Caco-2 (cell line): ENCODE data around the gene TLE5. TPM values are rescaled to one million over a fixed set of nuclear protein-coding genes. Genes with fewer than 3 reads are reported as not detected.
A peak's percentile ranks its signal among the peaks of the same experiment; 100 is the strongest.
"Not testable (repeated sequence)": the region's sequence is repeated elsewhere in the genome, so short reads cannot be mapped to it uniquely, and the experiment has no call there.

ENCODE experiments used
- BruUV-seq: library from RNA; stranded (reverse); fragments of 400-500 nt; replicated peaks from 2 replicates; lab custom pipeline; 2021; lab: Mats Ljungman, UMichigan
- CTCF ChIA-PET: fragments of 300-600 bp; sonication (Branson Sonifier 250); formaldehyde crosslinking; loops from one replicate; lab custom pipeline; 2022; ENCODE audit warnings: antibody characterized with exemption; lab: Charles Lee
- POLR2A ChIA-PET: fragments of 300-600 bp; sonication (Branson Sonifier 250); formaldehyde crosslinking; loops from one replicate; lab custom pipeline; 2022; ENCODE audit warnings: antibody characterized with exemption; lab: Charles Lee
- DNase-seq, 2 experiments: peaks; one replicate each; pipeline versions ENCODE4 v3.0.0 to v3.0.0-alpha.2; 2020 to 2022
- H3K27me3 ChIP-seq: replicated peaks from 2 replicates; pipeline ENCODE4 v1.6.0; 2011; ENCODE audit warnings: low read length; ENCODE audit not compliant: control insufficient read depth, insufficient read depth
- H3K36me3 ChIP-seq: 2 replicates; pipeline ENCODE4 v1.5.1; 2011; ENCODE audit warnings: low read length; ENCODE audit not compliant: control insufficient read depth, insufficient read depth
- H3K4me1 ChIP-seq: fragments of 250-450 bp; sonication (Bioruptor Pico); 2 replicates; pipeline ENCODE4 v1.5.1; 2020; ENCODE audit warnings: mild to moderate bottlenecking
- H3K4me3 ChIP-seq: 2 replicates; pipeline ENCODE4 v1.5.1; 2011; ENCODE audit warnings: low read depth, mild to moderate bottlenecking, control low read depth, low read length
- H3K9me3 ChIP-seq: fragments of 250-450 bp; sonication (Bioruptor Pico); 2 replicates; pipeline ENCODE4 v1.5.1; 2020; ENCODE audit warnings: mild to moderate bottlenecking, moderate library complexity
- H3K27ac Mint-ChIP-seq: one replicate; pipeline ENCODE4 v1.8.0; 2022; ENCODE audit warnings: mixed read lengths; ENCODE audit not compliant: unreplicated experiment
- H3K27me3 Mint-ChIP-seq: one replicate; pipeline ENCODE4 v1.8.0; 2022; ENCODE audit warnings: mixed read lengths; ENCODE audit not compliant: insufficient read depth, unreplicated experiment
- H3K36me3 Mint-ChIP-seq: one replicate; pipeline ENCODE4 v1.8.0; 2022; ENCODE audit warnings: mild to moderate bottlenecking, mixed read lengths; ENCODE audit not compliant: insufficient read depth, unreplicated experiment
- H3K4me1 Mint-ChIP-seq: one replicate; pipeline ENCODE4 v1.8.0; 2022; ENCODE audit warnings: low read depth, mixed read lengths; ENCODE audit not compliant: unreplicated experiment
- H3K4me3 Mint-ChIP-seq: one replicate; pipeline ENCODE4 v1.8.0; 2022; ENCODE audit warnings: mild to moderate bottlenecking, moderate library complexity, mixed read lengths; ENCODE audit not compliant: unreplicated experiment
- H3K9me3 Mint-ChIP-seq: one replicate; pipeline ENCODE4 v1.8.0; 2022; ENCODE audit warnings: mixed read lengths; ENCODE audit not compliant: unreplicated experiment
- intact Hi-C: fragments of 100-400 bp; cut with micrococcal nuclease; formaldehyde crosslinking; loops from one replicate; pipeline ENCODE4 v1.10.0; 2022; ENCODE audit not compliant: unreplicated experiment
- total RNA-seq: library from RNA; stranded (reverse); gene quantifications from 2 replicates; pipeline ENCODE4 v1.2.3, GENCODE V29; 2022
- TF ChIP-seq, protein P1 (sequence below), 2 experiments: fragments of 200-600 bp in 1 of 2; IDR thresholded peaks; 1 replicate in 1 of 2; 2 replicates in 1 of 2; pipeline versions ENCODE4 v1.5.1 to v1.8.0; 2011 to 2022; ENCODE audit warnings: antibody characterized with exemption in 1 of 2, control low read depth in 1 of 2, inconsistent platforms in 1 of 2, low read depth in 1 of 2, low read length in 1 of 2, mild to moderate bottlenecking in 1 of 2, moderate library complexity in 1 of 2; ENCODE audit not compliant: insufficient read depth in 1 of 2, severe bottlenecking in 1 of 2, unreplicated experiment in 1 of 2

Gene TLE5
- total RNA-seq, 1 experiment from 2014 or later, result 132 TPM

DNA sequence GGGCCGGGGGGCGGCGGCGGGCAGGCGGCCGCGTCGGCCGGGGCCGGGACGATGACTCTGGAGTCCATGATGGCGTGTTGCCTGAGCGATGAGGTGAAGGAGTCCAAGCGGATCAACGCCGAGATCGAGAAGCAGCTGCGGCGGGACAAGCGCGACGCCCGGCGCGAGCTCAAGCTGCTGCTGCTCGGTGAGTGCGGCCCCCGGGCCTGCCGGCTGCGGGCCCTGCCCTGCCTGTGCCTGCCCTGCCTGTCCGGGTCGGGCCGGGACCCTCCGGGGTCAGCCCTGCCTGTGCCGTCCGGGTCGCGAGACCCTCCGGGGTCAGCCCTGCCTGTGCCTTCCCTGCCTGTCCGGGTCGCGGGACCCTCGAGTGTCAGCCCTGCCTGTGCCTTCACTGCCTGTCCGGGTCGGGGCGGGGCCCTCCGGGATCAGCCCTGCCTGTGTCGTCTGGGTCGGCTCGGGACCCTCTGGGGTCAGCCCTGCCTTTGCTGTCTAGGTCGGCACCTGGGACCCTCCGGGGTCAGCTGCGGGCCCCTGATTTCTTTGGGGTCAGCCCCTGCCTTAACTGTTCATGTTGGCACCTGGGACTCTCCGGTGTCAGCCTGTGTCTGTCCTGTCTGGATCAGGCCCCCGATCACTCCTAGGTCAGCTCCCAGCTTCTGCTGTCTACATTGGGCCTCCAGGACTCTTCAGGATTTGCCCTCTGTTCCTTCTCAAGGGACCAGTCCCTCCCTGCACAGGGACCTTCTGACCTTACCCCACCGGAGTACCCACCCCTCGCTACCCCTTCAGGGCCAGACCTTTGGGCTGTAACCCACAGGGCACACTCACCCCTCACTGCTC lies 32.5 kb upstream of the TLE5 start:
- no peaks in the 10 kb centered on the region for H3K36me3 Mint-ChIP-seq
- no TSS peak for BruUV-seq

DNA sequence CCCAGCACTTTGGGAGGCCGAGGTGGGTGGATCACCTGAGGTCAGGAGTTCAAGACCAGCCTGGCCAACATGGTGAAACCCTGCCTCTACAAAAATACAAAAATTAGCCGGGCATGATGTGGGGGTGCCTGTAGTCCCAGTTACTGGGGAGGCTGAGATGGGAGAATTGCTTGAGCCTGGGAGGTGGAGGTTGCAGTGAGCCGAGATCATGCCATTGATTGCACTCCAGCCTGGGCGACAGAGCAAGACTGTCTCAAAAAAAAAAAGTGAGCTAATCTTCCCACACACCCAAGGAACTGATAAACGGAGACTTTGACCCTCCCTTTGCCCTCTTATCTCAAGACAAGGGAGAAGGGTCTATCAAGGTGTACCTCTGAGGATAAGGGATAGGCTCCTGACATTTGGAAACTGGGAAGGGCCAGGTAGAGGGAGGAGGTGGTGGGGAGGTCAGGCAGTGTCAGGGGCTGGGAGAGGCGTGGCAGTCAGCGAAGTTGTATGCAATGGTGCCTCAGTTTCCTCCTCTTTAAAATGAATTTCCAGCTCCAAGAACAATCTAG lies 27.1 kb upstream of the TLE5 start:
- H3K4me1 ChIP-seq, result peaks cover 31% of the 10 kb centered on the region
- BruUV-seq, H3K27me3 ChIP-seq, H3K36me3 ChIP-seq, H3K27me3 Mint-ChIP-seq, H3K9me3 ChIP-seq, intact Hi-C loops, H3K27ac Mint-ChIP-seq, H3K4me3 ChIP-seq, H3K9me3 Mint-ChIP-seq, H3K4me1 Mint-ChIP-seq, H3K36me3 Mint-ChIP-seq, H3K4me3 Mint-ChIP-seq: not testable (repeated sequence)
- POLR2A ChIA-PET, result interaction anchor here (0.7 kb wide), 1 partner anchor 137 kb away, joined by 3 read pairs; no protein-coding TSS in a partner anchor
- CTCF ChIA-PET, result interaction anchor here (1.0 to 1.3 kb wide), 3 partner anchors 15 to 139 kb away, joined by 4 read pairs; no protein-coding TSS in a partner anchor
- DNase-seq, result peak; percentile 50 to 71

More for the DNA sequence above, 32.5 kb upstream of the TLE5 start:
- CTCF ChIA-PET, result interaction anchor here (0.9 to 2.5 kb wide), 3 partner anchors 9 to 144 kb away, joined by 6 to 10 read pairs (median 7); no protein-coding TSS in a partner anchor
- Mint-ChIP-seq H3K9me3 (no peaks in the 10 kb centered on the region), H3K27me3 (no peaks in the 10 kb centered on the region), H3K4me1 (no peaks in the 10 kb centered on the region), H3K4me3 (peak overlapping the region; percentile 87), H3K27ac (peak overlapping the region; percentile 89)
- DNase-seq, result no peak
- POLR2A ChIA-PET, result interaction anchor here (1.4 kb wide), 1 partner anchor 144 kb away, joined by 3 read pairs; no protein-coding TSS in a partner anchor
- peak overlapping the region; percentile 99 for H3K4me3 ChIP-seq
- TF ChIP-seq, protein P1, sequence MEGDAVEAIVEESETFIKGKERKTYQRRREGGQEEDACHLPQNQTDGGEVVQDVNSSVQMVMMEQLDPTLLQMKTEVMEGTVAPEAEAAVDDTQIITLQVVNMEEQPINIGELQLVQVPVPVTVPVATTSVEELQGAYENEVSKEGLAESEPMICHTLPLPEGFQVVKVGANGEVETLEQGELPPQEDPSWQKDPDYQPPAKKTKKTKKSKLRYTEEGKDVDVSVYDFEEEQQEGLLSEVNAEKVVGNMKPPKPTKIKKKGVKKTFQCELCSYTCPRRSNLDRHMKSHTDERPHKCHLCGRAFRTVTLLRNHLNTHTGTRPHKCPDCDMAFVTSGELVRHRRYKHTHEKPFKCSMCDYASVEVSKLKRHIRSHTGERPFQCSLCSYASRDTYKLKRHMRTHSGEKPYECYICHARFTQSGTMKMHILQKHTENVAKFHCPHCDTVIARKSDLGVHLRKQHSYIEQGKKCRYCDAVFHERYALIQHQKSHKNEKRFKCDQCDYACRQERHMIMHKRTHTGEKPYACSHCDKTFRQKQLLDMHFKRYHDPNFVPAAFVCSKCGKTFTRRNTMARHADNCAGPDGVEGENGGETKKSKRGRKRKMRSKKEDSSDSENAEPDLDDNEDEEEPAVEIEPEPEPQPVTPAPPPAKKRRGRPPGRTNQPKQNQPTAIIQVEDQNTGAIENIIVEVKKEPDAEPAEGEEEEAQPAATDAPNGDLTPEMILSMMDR (IDR thresholded peaks at IDR 0.05; ENCODE audit: insufficient read depth in 1 of 2, low read depth in 1 of 2, low read length in 1 of 2, severe bottlenecking in 1 of 2, unreplicated experiment in 1 of 2), result no peak
- H3K36me3 ChIP-seq, result no peaks in the 10 kb centered on the region
- H3K27me3 ChIP-seq, result no peaks in the 10 kb centered on the region
- H3K4me1 ChIP-seq, result peaks cover 35% of the 10 kb centered on the region
- intact Hi-C loops, result no loop called here
- H3K9me3 ChIP-seq, result no peaks in the 10 kb centered on the region

DNA sequence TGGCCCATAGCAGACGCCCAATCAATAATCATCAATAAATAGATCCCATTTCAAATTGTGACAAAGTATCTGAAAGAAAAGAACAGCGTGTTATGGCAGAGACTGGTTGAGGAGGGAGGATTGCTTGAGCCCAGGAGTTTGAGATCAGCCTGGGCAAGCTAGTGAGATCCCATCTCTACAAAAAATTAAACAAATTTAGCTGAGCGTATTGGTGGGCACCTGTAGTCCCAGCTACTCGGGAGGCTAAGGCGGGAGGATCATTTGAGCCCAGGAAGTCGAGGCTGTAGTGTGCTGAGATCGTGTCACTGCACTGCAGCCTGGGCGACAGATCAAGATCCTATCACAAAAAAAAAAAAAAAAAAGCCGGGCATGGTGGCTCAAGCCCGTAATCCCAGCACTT lies 25.5 kb upstream of the TLE5 start:
- Histone ChIP-seq H3K4me3 (no peak overlapping the region), H3K27me3 (no peaks in the 10 kb centered on the region), H3K9me3 (no peaks in the 10 kb centered on the region), H3K4me1 (peaks cover 28% of the 10 kb centered on the region), H3K36me3 (no peaks in the 10 kb centered on the region)
- no peaks in the 10 kb centered on the region for H3K36me3 Mint-ChIP-seq
- no peaks in the 10 kb centered on the region for H3K4me1 Mint-ChIP-seq
- intact Hi-C loops, result no loop called here
- no peak overlapping the region for H3K27ac Mint-ChIP-seq
- no peak overlapping the region for H3K4me3 Mint-ChIP-seq
- DNase-seq, result no peak
- H3K9me3 Mint-ChIP-seq, result no peaks in the 10 kb centered on the region
- POLR2A ChIA-PET, result interaction anchor here (0.7 kb wide), 1 partner anchor 124 kb away, joined by 6 read pairs; no protein-coding TSS in a partner anchor
- CTCF ChIA-PET, result no interaction called here
- no TSS peak for BruUV-seq
- TF ChIP-seq, protein P1 (IDR thresholded peaks at IDR 0.05; ENCODE audit: insufficient read depth in 1 of 2, low read depth in 1 of 2, low read length in 1 of 2, severe bottlenecking in 1 of 2, unreplicated experiment in 1 of 2), result no peak
- H3K27me3 Mint-ChIP-seq, result no peaks in the 10 kb centered on the region
